GM21528 (cell line): ENCODE results near the gene CENPE.

Experiments used
- ATAC-seq: cut with Tn5 transposase; IDR thresholded peaks from one replicate; pipeline ENCODE4 v1.9.1; 2021; ENCODE audit warnings: mild to moderate bottlenecking, moderate library complexity; ENCODE audit not compliant: unreplicated experiment, low FRiP score

Gene CENPE

GRCh38 chr4:103076747-103077347 lies 121.3 kb downstream of the CENPE start, which contains the start of gene SLC9B2:
SLC9B2 (minus strand) TSS chr4:103076761; CDS start chr4:103067550, 9,211 bp downstream.
- ATAC-seq: peak; percentile 57

- ATAC-seq: peak; percentile 62
Observed at GRCh38 chr4:103075894-103076746, 122.0 kb downstream of the CENPE start.

- peak; percentile 6 for ATAC-seq
Observed at GRCh38 chr4:103075435-103075893, 122.7 kb downstream of the CENPE start.

- peak; percentile 42 for ATAC-seq
Observed at GRCh38 chr4:103074744-103075434, 123.3 kb downstream of the CENPE start.

GRCh38 chr4:103073792-103074438 lies 124.2 kb downstream of the CENPE start:
- ATAC-seq: no peak

GRCh38 chr4:103067841-103068547 lies 130.1 kb downstream of the CENPE start:
- no peak for ATAC-seq

GRCh38 chr4:103060453-103061148 lies 137.5 kb downstream of the CENPE start:
- ATAC-seq: no peak
